Activated naive CD4-positive, alpha-beta T cell treated with Interleukin-2 at 50 U/mL for 16 hours (primary cell): ENCODE measurements around the gene AP5Z1.
A peak's percentile ranks its signal among the peaks of the same experiment; 100 is the strongest.

ENCODE experiments used
- DNase-seq: peaks from one replicate; pipeline ENCODE4 v3.0.0-alpha.2; 2020

Gene AP5Z1

DNA sequence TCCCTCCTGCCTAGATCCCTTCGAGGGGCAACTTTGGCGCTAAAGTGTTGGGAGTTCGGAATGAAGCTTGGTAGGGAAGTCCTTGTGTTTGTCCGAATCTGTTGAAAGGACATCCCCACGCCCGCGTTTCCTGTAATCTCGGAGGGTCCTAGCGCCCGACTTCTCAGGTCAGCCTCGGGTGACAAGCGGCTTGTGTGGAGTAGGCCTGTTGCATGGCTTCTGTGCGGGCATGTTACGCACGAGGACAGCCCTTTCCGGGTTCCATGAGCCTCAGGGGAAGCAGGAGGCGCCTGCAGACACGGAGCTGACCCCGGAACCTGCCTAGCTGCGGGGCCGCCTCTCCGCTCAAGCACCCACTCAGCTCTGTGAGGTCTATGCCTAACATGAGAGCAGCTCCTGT is 28.4 kb upstream of the AP5Z1 start:
- DNase-seq, result no peak

DNA sequence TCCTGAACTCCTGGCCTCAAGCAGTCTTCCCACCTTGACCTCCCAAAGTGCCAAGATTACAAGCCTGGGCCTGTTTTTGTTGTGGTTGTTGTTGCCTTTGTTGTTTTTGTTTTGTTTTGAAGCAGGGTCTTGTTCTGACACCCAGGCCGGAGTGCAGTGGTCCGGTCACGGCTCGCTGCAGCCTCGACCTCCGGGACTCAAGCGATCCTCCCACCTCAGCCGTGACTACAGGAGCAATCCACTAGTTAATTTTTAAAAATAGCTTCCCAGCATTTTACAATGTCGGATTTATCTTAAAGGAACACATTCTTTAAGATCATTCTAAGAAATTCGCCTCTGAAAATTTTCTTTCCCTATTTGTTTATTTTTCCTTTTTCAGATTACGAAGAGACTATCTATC is 27.7 kb upstream of the AP5Z1 start:
- DNase-seq, result no peak

DNA sequence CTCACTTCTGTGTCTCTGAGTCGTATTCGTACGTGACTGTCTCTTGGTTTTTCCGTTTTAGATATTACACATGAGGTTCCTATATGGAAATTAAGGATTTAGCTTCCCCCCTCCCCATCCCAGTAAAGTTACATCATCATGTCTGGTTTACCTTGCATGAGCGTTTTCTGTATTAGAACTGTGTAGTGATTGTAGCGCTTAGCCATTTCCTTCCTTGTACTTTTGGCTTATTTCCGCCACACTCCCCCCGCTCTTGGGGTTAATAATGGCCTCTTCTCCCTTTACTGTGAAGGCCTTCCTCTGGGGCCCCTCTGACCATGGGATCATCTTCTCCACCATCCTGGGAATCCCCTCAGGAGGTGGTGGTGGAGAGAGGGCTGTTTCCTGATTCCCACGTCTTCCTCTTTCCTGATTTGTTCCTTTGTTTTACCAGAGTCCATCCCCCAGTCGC is 27.2 kb upstream of the AP5Z1 start:
- no peak for DNase-seq

DNA sequence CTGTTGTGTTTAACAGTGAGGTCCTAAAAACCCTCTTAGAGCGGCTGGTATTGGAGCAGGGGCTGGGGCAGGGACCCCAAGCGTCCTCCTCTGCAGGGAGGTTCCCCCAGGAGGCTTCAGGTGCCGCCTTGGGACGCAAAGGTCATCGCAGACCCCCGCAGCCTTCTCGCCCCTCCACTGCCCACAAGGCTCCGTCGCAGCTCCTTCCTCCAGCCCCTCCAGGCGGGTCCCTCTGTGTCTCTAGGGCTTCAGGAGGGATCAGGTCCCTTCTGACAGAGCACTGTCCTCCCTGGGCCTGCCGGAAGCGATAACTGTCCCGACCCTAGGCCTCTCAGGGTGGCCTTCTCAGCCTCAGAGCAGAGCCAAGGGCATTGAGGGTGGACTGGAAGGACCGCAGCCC is 26.1 kb upstream of the AP5Z1 start:
- no peak for DNase-seq

DNA sequence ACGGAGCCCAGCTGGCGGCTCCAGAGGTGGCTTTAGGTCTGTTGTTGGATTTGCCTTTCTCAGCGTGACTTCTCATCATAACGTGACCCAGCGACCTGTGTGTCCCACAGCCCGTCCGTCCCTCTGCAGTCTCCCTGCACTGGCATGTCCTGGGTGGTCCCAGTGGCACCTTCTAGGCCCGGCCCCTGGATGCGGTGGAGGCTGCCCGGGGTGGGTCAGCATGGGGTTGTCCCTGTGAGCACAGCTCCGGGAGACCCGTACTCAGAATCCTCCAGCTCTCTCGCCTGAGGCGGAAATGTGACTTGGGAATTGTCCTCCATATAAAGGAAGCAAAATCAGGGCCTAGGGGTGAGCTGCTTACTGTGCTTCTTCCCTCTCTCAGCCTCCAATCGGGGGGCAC is 25.6 kb upstream of the AP5Z1 start:
- DNase-seq, result no peak

DNA sequence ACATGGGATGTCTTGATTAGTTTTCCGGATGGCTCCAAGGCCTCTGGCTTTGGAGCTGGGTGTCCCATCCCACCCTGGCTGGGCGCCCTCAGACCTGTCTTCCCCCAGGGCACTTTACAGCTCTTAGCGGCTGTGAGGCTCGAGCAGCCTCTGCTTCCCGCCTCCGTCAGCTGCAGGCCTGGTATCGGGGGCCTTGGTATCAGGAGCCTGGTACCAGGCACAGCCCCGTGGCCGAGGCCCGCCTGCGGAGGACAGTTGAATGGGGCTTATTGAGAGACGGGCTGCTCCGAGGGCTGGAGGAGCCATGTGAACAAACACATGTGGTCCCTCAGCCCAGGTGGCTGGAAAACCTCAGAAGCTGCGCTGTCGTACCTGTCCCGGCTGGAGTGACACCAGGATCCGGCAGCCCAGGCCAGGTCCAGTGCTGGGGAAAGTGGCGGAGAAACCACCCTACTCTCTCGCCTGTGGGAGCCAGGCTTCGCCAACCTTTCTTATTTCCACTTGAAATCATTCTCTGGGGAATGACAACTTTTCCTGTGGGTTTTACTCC is 23.9 kb upstream of the AP5Z1 start:
- DNase-seq, result no peak

DNA sequence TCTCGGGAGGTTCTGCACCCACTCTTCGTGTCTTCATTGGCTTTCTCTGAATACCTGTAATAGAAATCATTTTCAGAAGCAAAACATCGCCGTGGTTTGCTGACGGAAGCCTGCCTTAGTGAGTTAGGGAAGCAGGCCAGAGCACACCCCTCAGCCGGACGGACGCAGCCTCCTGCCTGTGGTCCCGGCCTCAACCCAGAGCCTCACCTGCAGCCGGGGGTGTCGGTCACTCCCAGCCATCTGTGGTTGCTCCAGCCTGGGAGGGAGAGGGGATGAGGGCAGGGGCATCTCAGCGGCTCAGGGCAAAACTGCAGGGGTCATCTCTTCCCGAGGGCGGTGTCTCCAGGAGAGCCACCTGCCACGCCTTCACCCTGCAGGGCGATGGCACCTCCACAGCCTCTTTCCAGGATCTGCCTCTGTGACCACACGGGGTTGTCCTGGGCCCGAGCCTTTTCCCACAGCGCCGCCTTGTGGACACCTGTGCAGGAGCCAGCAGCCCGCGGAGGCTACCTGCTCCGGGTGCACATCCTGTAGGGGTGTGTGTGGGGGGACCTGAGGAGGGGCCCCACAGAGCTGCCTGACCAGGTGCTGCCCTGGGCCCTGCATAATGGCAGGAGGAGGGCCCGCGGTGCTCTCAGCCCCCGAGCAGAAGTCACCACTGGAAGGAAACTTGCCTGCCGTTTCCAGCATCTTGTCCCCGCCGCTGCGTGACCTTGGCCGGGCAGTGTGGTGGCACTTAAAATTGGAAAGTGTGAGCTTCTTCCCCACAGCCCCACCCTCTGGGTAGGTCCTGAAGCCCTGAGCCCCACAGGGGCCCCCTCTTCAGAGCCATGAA is 21.6 kb upstream of the AP5Z1 start:
- DNase-seq, result peak; percentile 81

DNA sequence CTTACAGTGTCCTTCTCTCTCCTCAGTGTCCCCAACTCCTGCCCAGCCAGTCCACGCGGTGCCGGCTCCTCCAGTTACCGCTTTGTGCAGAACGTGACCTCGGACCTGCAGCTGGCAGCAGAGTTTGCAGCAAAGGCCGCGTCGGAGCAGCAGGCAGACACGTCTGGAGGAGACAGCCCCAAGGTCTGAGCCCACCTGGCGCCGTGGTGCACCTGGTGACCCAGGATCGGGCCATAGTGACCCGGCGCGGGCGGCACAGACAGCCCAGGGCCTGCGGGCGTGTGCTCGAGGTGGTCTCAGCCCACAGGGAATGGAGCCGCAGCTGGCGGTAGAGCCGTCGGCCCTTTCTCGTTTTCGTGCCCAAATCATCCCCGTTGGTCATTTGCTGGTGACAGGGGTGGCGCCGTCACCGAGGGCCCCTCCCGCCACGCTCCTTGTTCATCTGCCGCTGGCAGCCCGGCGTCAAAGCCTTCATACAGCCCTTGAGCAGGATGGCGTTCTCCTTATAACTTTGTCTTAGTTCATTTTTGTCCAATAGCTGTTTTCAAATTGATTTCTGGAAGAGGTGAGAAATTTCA is 20.9 kb upstream of the AP5Z1 start:
- no peak for DNase-seq

DNA sequence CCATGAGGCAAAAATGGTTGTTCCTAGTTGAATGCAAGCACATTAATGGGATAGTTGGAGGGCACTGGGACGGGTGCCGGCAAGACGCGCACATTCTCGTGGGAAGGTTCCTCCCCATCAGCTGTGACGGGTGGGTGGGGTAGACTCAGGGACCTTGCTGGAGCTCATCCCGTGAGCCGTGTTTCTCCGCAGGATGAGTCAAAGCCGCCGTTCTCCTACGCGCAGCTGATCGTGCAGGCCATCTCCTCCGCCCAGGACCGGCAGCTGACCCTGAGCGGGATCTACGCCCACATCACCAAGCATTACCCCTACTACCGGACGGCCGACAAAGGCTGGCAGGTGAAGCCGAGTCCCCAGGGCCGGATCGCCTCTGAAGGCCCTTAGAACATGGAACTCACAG is 20.4 kb upstream of the AP5Z1 start:
- DNase-seq, result no peak

DNA sequence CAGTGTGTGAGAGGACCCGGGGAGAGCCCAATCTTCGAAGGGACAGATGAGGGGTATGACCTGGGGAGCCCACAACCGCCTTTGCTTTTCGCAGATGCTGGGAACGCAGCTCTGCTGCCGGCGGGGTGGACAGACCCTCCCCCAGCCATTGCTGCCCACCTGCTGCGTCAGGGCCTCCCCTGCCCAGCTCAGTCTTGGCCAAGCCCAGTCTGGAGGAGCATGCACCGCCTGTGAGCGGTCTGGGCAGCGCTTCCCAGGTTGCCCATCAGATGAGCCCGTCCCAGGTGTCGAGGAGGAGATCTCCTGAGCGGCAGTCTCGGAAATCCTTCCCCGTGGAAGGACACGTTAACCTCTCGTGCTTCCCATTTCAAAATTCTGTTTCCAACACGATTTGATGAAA is 17.3 kb upstream of the AP5Z1 start:
- DNase-seq, result no peak

DNA sequence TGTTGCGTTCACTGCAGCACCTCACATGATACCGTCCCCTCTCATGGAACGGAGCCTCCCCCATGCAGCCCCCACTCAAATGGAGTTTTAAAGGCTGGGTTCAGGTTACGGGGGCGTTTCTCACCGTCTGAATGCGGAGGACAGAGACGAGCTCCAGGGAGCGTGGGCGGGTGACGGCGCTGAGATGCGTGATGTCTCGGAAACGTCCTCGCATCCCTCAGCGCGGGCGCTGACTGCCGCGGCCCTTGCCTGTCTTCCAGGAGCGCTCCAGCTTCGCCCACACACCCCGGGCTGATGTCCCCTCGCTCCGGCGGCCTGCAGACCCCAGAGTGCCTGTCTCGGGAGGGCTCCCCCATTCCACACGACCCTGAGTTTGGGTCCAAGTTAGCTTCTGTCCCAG is 16.6 kb upstream of the AP5Z1 start:
- no peak for DNase-seq

DNA sequence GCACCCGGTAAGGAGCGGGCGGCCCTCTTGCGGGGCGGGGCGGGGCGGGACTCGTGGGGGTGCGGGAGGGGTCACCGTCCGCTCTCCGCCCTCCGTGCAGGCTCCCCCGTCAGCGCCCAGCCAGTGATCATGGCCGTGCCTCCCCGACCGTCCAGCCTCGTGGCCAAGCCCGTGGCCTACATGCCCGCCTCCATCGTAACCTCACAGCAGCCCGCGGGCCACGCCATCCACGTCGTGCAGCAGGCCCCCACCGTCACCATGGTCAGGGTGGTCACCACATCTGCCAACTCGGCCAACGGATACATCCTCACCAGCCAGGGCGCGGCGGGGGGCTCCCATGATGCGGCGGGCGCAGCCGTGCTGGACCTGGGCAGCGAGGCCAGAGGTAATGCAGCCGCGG is 16.2 kb upstream of the AP5Z1 start:
- no peak for DNase-seq

DNA sequence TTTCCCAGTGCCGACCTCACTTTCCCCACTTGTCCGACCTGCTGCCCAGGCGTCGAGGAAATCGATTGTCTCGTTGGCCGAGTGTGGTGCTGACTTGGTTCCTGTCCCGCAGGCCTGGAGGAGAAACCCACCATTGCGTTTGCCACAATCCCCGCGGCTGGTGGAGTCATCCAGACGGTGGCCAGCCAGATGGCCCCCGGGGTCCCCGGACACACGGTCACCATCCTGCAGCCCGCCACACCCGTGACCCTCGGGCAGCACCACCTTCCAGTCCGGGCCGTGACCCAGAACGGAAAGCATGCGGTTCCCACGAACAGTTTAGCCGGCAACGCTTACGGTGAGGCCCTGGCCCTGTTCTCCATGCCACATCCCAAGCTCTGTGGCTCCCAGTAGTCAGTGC is 14.5 kb upstream of the AP5Z1 start:
- DNase-seq, result no peak

DNA sequence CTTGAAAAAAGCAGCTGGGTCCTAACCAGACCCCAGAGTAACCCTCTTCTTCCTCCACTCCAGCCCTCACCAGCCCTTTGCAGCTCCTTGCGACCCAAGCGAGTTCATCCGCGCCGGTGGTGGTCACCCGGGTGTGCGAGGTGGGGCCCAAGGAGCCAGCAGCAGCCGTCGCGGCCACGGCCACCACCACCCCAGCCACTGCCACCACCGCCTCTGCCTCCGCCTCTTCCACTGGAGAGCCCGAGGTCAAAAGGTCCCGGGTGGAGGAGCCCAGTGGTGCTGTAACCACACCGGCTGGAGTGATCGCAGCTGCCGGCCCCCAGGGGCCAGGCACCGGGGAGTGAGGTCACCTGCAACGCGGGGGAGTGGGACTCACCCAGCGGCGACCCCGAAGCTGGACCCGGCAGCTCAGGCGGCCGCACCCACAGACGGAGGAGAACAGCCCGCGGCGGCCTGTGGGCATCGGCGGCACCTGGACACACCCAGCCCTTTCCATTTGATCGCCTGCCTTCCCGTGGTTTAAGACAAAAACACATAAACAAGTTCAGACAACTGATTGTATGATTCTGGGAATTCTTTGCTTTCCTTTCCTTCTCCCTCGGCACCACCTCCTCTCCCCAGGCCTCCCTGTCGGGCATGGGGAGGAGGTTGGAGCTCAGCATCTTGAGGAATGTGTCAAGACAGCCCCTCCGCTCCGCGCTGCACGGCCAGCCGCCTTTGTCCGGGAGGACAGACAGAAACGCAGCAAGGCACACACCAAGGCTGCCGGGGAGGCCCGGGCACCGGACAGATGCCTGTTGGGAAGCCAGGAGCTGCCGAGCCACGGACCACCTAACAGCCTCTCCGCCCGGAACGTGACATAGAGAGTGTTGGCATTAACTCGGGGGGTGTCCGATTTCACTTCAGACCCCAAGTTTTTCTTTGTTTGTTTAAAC is 13.0 kb upstream of the AP5Z1 start:
- DNase-seq, result no peak

DNA sequence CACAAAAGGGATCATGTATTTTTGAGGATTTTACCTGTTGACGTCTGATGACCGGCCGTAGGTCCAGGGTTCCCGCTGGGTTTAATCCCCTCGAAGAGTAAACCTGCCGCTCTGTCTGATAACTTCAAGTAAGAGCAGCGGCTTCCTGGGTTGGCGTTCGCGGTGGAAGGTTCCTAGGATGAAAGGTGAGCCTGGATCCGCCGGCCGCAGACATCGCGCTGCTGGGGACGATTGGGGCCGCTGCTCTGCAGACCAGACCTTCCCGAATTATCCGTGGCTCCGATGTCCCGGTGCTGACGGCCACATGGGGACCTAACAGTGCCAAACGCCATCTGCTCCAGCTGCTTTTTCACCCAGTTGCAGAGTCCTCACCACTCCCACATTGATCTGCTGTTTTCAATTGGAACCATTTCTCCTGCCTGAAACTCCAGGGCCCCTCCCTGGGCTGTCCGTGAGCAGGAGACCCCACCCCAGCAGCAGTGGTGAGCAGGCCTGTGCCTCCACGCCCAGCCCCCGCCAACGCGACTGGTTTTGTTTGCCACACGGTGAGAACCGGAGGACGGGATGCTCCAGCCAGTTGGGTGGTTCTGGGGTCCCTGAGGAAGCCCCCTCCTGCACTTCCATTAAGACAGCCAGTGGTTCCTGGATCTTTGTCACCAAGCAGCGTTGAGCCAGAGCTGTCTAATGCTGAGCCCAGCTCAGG is 12.2 kb upstream of the AP5Z1 start:
- no peak for DNase-seq

DNA sequence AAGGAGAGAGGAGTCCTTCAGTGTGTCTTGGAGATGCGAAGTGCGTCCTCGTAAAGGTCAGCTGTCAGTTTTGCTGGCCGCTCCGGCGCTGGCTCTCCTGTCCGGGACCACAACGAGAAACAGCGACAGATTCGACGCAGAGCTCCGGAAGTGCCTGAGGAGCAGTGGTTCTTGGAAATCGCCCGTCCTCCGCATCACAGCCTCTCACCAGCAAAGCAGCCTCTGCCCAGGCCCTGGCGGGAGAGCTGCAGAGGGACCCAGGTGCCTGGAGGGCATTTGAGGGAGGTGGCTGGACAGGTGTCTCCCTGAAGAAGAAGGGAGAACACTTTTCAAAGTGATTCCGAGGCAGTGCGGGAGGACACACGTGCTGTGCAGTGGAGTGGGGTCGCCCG is 11.6 kb upstream of the AP5Z1 start:
- DNase-seq, result no peak

DNA sequence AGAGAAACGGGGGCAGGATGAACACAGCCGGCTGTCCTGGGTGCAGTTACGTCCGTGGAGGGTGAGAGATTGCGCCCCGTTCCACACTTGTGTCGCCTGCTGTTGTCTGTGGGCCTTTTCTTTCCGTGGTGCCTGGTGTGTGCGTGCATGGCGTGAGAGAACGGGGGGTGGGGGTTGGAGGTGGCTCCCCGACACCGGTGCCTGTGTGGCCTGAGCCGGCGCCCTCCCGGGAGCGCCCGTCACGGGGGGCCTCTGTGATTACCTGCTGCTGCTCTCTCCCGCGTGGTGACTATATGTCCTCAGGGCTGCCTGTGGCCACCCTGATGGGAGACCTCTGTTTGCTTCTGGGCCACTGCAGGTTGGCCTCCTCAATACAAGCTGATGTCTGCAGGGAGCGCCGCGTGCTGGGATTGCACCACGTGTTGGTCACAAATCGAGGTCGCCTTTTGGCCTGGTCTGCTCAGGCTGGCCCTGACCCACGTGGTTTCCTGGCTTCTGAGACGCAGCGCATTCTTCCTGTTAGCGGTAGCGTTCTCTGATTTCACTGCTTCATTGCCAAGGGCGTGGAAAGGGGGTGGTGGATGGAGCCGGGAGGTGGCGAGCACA is 10.9 kb upstream of the AP5Z1 start:
- DNase-seq, result no peak

DNA sequence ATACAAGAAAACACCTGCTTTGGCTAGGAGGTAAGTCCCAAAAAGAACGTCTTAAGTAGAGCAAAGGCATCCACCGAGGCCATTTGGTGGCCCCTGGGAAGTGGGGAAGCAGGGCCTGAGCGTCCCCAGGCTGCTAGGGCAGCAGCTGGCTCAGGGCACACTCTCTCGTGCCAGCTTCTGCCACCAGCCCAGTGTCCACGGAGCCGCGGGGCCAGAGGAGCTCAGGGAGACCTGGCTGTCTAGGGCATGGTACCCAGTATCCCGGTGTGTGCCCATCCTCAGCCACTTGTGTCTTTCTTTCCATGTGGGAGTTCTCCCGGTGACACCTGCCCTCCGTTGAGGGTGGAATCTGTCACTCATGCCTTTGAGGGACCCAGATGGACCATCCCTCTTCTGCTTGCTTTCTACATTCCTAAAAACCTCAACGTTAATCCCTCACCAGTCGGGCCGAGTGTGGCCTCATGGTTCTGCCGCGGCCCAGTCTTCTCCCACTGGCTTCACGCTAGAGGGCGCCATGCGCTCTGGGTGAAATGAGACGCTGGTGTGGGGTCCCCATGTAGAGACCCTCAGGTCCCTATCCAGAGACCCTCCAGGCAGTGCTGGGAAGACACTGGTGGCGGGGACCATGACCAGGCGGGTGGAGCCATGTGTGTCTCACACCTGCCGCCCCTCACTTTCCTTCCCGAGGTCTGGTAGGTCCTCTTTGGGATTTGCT is 9.5 kb upstream of the AP5Z1 start:
- no peak for DNase-seq

DNA sequence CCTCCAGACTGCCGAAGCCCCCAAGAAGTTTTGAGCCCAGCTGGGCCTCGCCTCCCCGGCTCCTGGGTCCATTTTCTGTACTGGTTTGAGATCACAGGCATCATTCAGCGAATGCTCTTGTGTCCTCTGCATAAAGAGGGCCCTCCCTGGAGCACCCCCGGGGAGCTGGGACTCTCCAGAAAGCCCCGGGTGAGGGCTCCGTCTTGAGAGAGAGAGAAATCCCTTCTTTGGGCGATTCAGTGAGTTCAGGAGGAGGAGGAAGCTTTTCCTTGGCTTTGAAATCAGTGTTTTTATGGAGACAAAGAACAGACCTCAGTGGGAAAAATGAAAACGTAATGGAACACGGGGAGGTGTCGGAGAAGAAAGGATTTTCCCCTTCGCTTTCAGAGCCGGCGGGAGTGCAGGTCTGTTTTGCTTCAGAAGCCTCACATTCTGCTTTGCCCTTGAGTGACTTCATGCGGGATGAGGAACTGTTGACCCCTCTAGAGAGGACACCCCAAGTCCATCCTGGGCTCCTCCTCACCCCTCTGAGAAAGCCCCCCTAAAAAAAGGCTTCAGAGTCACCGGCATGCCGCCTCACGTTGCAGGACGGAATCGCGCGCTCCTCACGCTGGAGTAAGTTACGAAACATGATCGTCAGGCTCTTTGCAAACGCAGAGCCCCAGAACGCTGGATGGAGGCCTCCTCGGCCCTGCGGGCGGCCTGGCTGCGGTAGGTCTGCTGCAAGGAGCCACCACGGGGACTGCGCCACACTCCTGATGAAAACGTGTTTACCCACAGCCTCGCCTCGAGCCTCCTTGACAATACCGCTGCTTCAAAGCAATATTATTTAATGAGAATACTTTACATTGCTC is 8.5 kb upstream of the AP5Z1 start:
- no peak for DNase-seq
